ENCODE results near the gene TGFBRAP1.

- TF ChIP-seq CTCF (IDR thresholded peaks at IDR 0.05 in 2 of 3, conservative IDR thresholded peaks at IDR 0.05 in 1 of 3; ENCODE audit: insufficient read depth in 2 of 3, low read depth in 1 of 3, low read length in 3 of 3) (no peak), POLR2A (conservative IDR thresholded peaks at IDR 0.05) (no peak), PKNOX1 (IDR thresholded peaks at IDR 0.05) (no peak), ADNP (tag; IDR thresholded peaks at IDR 0.05) (no peak), ZNF639 (CRISPR knock-in tag; conservative IDR thresholded peaks at IDR 0.05 in 1 of 2, IDR thresholded peaks at IDR 0.05 in 1 of 2) (no peak), PREB (CRISPR knock-in tag; IDR thresholded peaks at IDR 0.05) (no peak), E2F4 (CRISPR knock-in tag; IDR thresholded peaks at IDR 0.05; ENCODE audit: low read depth) (no peak), CREB1 (IDR thresholded peaks at IDR 0.05) (no peak), CREB1 (CRISPR knock-in tag; IDR thresholded peaks at IDR 0.05) (no peak), SP1 (CRISPR knock-in tag; IDR thresholded peaks at IDR 0.05) (no peak), SMAD2 (IDR thresholded peaks at IDR 0.05; ENCODE audit: low read depth, low read length) (no peak), POLR2AphosphoS5 (IDR thresholded peaks at IDR 0.05; ENCODE audit: control insufficient read depth, insufficient read depth, low read depth, low read length) (no peak), NR3C1 (CRISPR knock-in tag; IDR thresholded peaks at IDR 0.05) (no peak)
These were observed 58.0 kb downstream of the TGFBRAP1 start for GRCh38 chr2:105271393-105272045.
